HuH-7 (cell line): ENCODE data around the gene ZNF85.
"Not testable (repeated sequence)": the region's sequence is repeated elsewhere in the genome, so short reads cannot be mapped to it uniquely, and the experiment has no call there.

ENCODE experiments used
- DNase-seq: peaks from one replicate; pipeline ENCODE4 v3.0.0; 2011; ENCODE audit warnings: low spot score

The ZNF85 gene

GRCh38 chr19:20923077-20923871, at the start of gene ZNF85:
Gene ZNF85, plus strand, starts transcription at chr19:20923251. Its CDS starts 150 bp downstream, at chr19:20923401.
- peak; percentile 29 for DNase-seq

DNA sequence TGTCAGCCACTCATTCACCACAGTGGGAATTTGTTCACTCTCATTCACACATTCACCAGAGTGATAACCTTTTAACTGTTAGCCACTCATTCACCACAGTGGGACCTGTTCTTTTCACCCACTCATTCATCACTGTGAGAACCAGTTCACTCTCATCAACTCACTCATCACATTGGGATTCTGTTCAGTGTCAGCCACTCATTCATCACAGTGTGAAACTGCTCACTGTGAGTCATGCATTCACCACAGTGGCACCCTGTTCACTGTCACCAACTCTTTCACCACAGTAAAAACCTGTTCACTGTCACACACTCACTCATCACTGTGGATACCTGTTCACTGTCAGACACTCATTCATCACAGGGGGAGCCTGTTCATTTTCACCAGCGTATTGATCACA, 43.5 kb upstream of the ZNF85 start:
- no peak for DNase-seq

GRCh38 chr19:20912973-20913372, 10.1 kb upstream of the ZNF85 start:
- DNase-seq: no peak

DNA sequence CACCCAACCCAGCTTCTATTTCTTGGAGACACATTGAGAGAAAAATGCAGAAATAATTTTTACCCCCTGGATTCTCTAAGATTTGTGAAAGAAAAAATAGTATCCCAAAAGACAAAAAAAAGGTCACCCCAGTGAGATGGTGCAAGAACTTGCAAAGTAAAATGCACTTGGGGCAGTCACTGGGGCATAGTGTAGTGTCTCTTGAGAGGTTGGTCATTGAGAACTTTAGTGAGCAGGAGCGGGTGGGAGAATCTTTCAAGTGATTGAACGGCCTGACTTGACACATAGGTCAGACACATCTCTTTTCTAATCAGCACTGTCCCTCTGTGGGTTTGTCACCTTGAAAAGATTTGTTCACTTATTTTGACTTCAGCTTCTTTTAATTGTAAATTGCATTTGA, 2.4 kb downstream of the ZNF85 start:
- no peak for DNase-seq

DNA sequence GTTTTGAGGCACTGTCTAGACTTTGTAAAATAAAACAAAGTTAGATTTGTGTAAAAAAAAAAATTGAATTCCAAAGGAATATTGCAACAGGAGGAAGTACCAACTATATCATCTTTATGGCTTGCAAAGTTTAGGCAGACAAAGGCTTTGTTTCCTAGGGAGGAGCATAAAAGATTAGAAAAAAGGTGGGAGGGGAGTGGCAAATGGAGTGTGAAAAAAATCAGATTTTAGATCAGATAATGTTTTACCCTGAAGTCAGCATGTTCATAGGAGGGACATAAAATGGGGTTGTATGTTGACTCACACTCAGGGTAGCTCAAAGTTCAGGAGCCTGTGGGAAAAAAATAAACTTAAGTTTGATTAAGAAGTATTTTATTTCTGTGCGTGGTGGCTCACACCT, 3.7 kb downstream of the ZNF85 start:
- no peak for DNase-seq

- DNase-seq: no peak
Observed at GRCh38 chr19:20928371-20928770, 5.3 kb downstream of the ZNF85 start.

GRCh38 chr19:20936322-20936947, 13.4 kb downstream of the ZNF85 start:
- not testable (repeated sequence) for DNase-seq

DNA sequence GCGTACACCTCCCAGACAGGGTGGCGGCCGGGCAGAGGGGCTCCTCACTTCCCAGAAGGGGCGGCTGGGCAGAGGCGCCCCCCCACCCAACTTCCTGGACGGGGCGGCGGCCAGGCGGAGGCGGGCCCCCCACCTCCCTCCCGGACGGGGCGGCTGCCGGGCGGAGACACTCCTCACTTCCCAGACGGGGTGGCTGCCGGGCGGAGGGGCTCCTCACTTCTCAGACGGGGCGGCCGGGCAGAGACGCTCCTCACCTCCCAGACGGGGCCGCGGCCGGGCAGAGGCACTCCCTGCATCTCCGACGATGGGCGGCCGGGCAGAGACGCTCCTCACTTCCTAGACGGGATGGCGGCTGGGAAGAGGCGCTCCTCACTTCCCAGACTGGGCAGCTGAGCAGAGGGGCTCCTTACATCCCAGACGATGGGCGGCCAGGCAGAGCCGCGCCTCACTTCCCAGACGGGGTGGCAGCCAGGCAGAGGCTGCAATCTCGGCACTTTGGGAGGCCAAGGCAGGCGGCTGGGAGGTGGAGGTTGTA, 29.6 kb downstream of the ZNF85 start:
- DNase-seq: not testable (repeated sequence)

- no peak for DNase-seq
Observed at GRCh38 chr19:20964798-20965197, 41.7 kb downstream of the ZNF85 start.

- no peak for DNase-seq
Observed at GRCh38 chr19:20968092-20968491, 45.0 kb downstream of the ZNF85 start.

DNA sequence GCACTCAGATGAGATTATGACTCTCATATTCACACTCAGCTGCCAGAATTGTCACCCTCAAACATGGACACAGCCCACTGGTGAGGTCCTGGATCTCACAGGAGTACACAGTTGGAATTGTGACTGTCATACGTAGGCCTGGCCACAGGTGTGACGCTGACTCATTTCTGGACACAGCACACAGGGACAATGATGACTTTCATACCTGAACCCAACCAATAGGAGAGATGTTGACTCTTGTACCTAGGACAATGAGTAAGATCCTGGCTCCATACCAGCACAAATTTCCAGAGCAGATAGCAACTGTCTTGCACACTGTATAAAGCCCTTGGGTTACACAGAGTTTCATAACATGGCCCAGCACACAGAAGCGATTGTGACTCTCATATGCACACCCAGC, 46.4 kb downstream of the ZNF85 start:
- no peak for DNase-seq

DNA sequence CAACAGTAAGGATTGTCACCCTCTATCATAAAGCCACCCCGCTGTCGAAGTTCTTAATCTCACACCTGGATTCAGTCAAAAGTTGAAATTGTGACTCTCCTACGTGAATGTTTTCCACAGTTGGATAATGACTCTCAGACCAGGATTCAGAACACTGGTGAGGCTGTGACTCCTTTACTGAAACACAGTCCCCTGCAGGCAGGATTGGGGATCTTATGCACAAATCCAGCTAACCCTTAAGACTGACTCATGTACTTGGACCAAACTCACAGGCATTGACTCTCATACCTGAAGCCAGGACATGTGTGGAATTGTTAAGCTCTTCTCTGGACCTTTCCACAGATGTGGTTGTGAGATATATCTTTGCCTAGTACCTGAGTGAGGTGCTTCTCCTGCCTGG, 46.8 kb downstream of the ZNF85 start:
- no peak for DNase-seq

- DNase-seq: not testable (repeated sequence)
Observed at GRCh38 chr19:20992788-20993187, 69.7 kb downstream of the ZNF85 start.

GRCh38 chr19:20999731-21000352, 76.8 kb downstream of the ZNF85 start:
- DNase-seq: peak; percentile 17
